Neural progenitor cell (in vitro differentiated cells): ENCODE data around the gene CRMP1.

ENCODE experiments used
- EZH2 ChIP-seq: fragments of 200-600 bp; sonication (generic); IDR thresholded peaks from 2 replicates; pipeline ENCODE4 v1.6.1; 2017; ENCODE audit warnings: antibody characterized with exemption, mild to moderate bottlenecking, moderate library complexity
- EZH2phosphoT487 ChIP-seq: fragments of 200-600 bp; sonication (generic); IDR thresholded peaks from 2 replicates; pipeline ENCODE4 v1.6.1; 2017; ENCODE audit warnings: antibody characterized with exemption
- TF ChIP-seq, protein P1 (sequence below): fragments of 200-600 bp; sonication (generic); IDR thresholded peaks from 2 replicates; pipeline ENCODE4 v1.5.1; 2017; ENCODE audit warnings: antibody characterized with exemption, mild to moderate bottlenecking

DNA sequence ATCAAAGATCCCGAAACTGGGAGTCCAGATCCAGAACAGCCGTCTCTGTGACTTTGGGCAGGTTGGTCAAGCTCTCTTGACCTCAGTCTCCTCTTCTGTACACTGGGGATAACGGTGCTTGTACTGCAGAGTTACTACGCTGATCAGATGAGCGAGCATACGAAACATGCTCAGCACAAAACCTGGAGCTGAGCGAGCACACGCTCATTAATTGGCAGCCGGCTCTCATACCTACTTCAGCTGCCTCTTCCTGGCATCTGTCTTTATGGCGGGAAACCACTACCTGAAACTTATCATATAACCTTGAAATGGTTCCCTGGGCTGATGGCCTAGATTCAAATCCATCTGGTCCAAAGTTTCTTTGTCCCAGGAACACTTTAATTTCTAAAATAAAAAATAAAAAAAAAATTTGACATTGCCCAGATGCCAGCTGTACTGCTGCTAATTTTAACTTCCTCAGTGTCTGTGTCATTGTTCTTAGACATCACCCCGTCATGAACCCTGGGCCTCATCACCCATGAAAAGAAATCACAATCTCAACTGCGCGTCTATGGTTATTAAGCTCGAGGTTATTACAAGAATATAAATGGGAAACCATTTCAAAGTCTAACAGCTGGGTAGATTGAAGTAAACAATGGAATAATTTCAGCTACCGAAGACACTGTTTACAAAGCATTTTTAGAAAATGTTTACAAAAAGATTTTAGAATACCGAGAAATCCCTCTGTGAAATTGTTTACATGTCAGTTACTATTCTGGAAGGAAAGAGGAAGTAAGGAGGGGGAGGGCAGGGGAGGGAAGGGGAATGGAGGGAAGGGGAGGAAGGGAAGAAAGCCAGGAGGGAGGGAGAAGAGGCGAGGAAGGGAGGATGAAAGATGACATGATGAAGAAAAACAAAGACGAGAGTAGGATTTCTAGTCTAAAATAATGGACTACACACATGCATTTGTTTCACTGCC lies 49.0 kb downstream of the CRMP1 start:
- TF ChIP-seq, protein P1, sequence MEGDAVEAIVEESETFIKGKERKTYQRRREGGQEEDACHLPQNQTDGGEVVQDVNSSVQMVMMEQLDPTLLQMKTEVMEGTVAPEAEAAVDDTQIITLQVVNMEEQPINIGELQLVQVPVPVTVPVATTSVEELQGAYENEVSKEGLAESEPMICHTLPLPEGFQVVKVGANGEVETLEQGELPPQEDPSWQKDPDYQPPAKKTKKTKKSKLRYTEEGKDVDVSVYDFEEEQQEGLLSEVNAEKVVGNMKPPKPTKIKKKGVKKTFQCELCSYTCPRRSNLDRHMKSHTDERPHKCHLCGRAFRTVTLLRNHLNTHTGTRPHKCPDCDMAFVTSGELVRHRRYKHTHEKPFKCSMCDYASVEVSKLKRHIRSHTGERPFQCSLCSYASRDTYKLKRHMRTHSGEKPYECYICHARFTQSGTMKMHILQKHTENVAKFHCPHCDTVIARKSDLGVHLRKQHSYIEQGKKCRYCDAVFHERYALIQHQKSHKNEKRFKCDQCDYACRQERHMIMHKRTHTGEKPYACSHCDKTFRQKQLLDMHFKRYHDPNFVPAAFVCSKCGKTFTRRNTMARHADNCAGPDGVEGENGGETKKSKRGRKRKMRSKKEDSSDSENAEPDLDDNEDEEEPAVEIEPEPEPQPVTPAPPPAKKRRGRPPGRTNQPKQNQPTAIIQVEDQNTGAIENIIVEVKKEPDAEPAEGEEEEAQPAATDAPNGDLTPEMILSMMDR, result no peak
- no peak for TF ChIP-seq EZH2phosphoT487
- TF ChIP-seq EZH2, result no peak
